RWPE1 (cell line): Measurements from ENCODE around the gene MED6.

Experiments used
- CTCF ChIA-PET: fragments of 350-600 bp; sonication (Branson Sonifier 250); formaldehyde crosslinking; extraction: SDS; loops from one replicate; lab custom pipeline; 2021; lab: Yijun Ruan, JAX
- POLR2A ChIA-PET: fragments of 400-600 bp; formaldehyde crosslinking; extraction: SDS; loops from one replicate; lab custom pipeline; 2020; ENCODE audit warnings: antibody characterized with exemption; ENCODE audit not compliant: low non-redundant PET; lab: Yijun Ruan, JAX
- DNase-seq: peaks from one replicate; pipeline ENCODE4 v3.0.0; 2012; ENCODE audit warnings: low spot score
- H3K27ac ChIP-seq: fragments of 450-650 bp; 2 replicates; pipeline ENCODE4 v1.5.1; 2017
- CTCF ChIP-seq: fragments of 450-650 bp; conservative IDR thresholded peaks from 2 replicates; pipeline ENCODE4 v1.5.1; 2017; ENCODE audit warnings: low read depth, mild to moderate bottlenecking

Gene MED6

GRCh38 chr14:70594461-70594860 is 6.0 kb downstream of the MED6 start:
- TF ChIP-seq CTCF: no peak
- ChIA-PET POLR2A (no interaction called here), CTCF (no interaction called here)
- no peak overlapping the region for H3K27ac ChIP-seq
- DNase-seq: no peak

- no peak for DNase-seq
- ChIA-PET POLR2A (no interaction called here), CTCF (no interaction called here)
- TF ChIP-seq CTCF: no peak
- no peak overlapping the region for H3K27ac ChIP-seq
Observed at GRCh38 chr14:70585231-70585630, 15.2 kb downstream of the MED6 start.

- TF ChIP-seq CTCF: no peak
- CTCF ChIA-PET: no interaction called here
- no peak overlapping the region for H3K27ac ChIP-seq
- DNase-seq: no peak
- POLR2A ChIA-PET: no interaction called here
Observed at GRCh38 chr14:70576891-70577290, 23.6 kb downstream of the MED6 start.

- no peak for DNase-seq
- no peak for TF ChIP-seq CTCF
- ChIA-PET CTCF (no interaction called here), POLR2A (no interaction called here)
- H3K27ac ChIP-seq: no peak overlapping the region
Observed at GRCh38 chr14:70573050-70573449, 27.4 kb downstream of the MED6 start.

- H3K27ac ChIP-seq: no peak overlapping the region
- no peak for TF ChIP-seq CTCF
- no peak for DNase-seq
- ChIA-PET POLR2A (no interaction called here), CTCF (no interaction called here)
Observed at GRCh38 chr14:70571139-70571538, 29.3 kb downstream of the MED6 start.

- ChIA-PET POLR2A (no interaction called here), CTCF (interaction anchor here (0.6 kb wide), 1 partner anchor 279 kb away, joined by 3 read pairs; no protein-coding TSS in a partner anchor)
- DNase-seq: peak; percentile 11
- TF ChIP-seq CTCF: no peak
- H3K27ac ChIP-seq: no peak overlapping the region
Observed at GRCh38 chr14:70567791-70568190, 32.7 kb downstream of the MED6 start.

GRCh38 chr14:70563869-70564268 is 36.6 kb downstream of the MED6 start:
- ChIA-PET CTCF (no interaction called here), POLR2A (no interaction called here)
- DNase-seq: no peak
- TF ChIP-seq CTCF: no peak
- no peak overlapping the region for H3K27ac ChIP-seq
